Measurements from ENCODE around the gene RAB6B. TPM values are rescaled to one million over a fixed set of nuclear protein-coding genes. Genes with fewer than 3 reads are reported as not detected.

The RAB6B gene
- polyA plus RNA-seq, 1 donor (not counting 4 experiments of a cell fraction or from before 2014, with no cell fraction given): 2.2 TPM

DNA sequence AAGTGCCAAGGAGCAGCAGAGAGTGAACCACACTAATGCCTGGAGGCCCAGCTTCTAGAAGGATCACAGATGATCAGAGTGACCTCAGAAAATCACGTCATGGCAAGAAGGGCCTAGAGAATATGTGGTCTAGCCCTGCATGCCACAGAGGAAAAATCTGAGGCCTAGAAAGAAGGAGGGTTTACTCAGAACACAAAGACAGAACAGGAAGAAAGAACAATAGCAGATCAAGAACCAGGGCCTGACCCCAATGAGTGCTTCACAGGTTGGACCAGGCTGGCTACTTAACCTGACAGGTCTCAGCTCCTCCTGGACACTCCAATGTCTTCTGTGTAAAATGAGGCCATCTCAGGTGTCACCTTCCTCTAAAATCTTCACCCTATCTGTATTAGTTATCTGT is 14.2 kb downstream of the RAB6B start:
- FAIRE-seq: no peak
- no peak for TF ChIP-seq EZH2 (IDR thresholded peaks at IDR 0.05; ENCODE audit: low read length)
- TF ChIP-seq, protein P1, sequence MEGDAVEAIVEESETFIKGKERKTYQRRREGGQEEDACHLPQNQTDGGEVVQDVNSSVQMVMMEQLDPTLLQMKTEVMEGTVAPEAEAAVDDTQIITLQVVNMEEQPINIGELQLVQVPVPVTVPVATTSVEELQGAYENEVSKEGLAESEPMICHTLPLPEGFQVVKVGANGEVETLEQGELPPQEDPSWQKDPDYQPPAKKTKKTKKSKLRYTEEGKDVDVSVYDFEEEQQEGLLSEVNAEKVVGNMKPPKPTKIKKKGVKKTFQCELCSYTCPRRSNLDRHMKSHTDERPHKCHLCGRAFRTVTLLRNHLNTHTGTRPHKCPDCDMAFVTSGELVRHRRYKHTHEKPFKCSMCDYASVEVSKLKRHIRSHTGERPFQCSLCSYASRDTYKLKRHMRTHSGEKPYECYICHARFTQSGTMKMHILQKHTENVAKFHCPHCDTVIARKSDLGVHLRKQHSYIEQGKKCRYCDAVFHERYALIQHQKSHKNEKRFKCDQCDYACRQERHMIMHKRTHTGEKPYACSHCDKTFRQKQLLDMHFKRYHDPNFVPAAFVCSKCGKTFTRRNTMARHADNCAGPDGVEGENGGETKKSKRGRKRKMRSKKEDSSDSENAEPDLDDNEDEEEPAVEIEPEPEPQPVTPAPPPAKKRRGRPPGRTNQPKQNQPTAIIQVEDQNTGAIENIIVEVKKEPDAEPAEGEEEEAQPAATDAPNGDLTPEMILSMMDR (optimal IDR thresholded peaks at IDR 0.05 in 1 of 3, IDR thresholded peaks at IDR 0.05 in 1 of 3, conservative IDR thresholded peaks at IDR 0.05 in 1 of 3; ENCODE audit: extremely low read depth in 1 of 3, insufficient read depth in 2 of 3, low read length in 3 of 3): no peak
- dilution Hi-C loops (cut with MboI; ENCODE audit: extremely low pct_ligation_motif_present, low sequenced_read_pairs): no loop called here

DNA sequence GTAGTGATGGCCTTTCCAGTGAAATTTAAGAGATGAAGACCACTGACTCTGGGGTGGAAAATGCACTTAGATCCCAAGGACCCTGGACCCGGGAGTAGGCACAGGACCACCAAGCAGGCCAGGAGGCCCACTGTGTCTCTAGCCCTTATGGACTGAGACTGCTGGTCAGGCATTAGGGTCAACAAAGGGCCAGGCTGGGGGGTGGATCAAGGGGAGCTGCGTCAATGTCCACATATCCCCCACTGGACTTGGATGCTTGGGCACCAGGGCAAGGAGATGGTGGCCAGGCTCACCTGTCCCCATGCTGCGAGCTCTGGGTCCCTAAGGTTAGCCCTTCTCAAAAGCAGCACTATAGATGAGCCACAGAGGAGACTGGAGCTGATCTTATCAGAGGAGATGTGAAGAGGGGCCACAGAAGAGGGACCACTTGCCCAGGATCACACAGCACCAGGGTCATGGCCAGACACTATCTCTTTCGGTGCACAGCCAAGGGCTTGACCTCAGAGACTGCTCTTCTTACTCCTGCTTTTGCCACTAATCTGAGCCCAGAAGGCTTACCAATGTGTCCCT is 14.7 kb downstream of the RAB6B start:
- Histone ChIP-seq H3K4me2 (ENCODE audit: control insufficient read depth, extremely low read depth, insufficient read depth, low read depth, low read length) (no peak overlapping the region), H3K79me2 (ENCODE audit: control insufficient read depth, insufficient read depth, low read length) (no peaks in the 10 kb centered on the region), H3K9ac (ENCODE audit: control insufficient read depth, extremely low read depth, insufficient read depth, low read length) (no peak overlapping the region), H3K36me3 (ENCODE audit: control insufficient read depth in 2 of 2, extremely low read depth in 1 of 2, insufficient read depth in 2 of 2, low read length in 2 of 2) (no peaks in the 10 kb centered on the region), H3K4me3 (ENCODE audit: control insufficient read depth in 2 of 3, extremely low read depth in 1 of 3, insufficient read depth in 2 of 3, low read depth in 1 of 3, low read length in 3 of 3) (no peak overlapping the region), H3K9me1 (ENCODE audit: control insufficient read depth, extremely low read depth, insufficient read depth, low read length) (no peaks in the 10 kb centered on the region), H3K27me3 (ENCODE audit: control insufficient read depth, extremely low read depth, insufficient read depth, low read length) (peaks cover 17% of the 10 kb centered on the region), H2AFZ (ENCODE audit: control insufficient read depth, low read length) (no peak overlapping the region), H3K4me1 (ENCODE audit: control insufficient read depth, extremely low read depth, insufficient read depth, low read length) (no peaks in the 10 kb centered on the region), H4K20me1 (ENCODE audit: control insufficient read depth, extremely low read depth, insufficient read depth, low read length) (no peaks in the 10 kb centered on the region), H3K9me3 (ENCODE audit: control insufficient read depth, low read depth, low read length) (no peaks in the 10 kb centered on the region), H3K27ac (ENCODE audit: control insufficient read depth, insufficient read depth, low read length) (no peak overlapping the region)
- dilution Hi-C loops (cut with MboI; ENCODE audit: extremely low pct_ligation_motif_present, low sequenced_read_pairs): no loop called here
- DNase-seq (ENCODE audit: low read depth, low spot score) (no peak), FAIRE-seq (no peak)
- TF ChIP-seq, protein P1 (optimal IDR thresholded peaks at IDR 0.05 in 1 of 3, IDR thresholded peaks at IDR 0.05 in 1 of 3, conservative IDR thresholded peaks at IDR 0.05 in 1 of 3; ENCODE audit: extremely low read depth in 1 of 3, insufficient read depth in 2 of 3, low read length in 3 of 3): no peak
- TF ChIP-seq EZH2 (IDR thresholded peaks at IDR 0.05; ENCODE audit: low read length): no peak

More for the DNA sequence above, 14.2 kb downstream of the RAB6B start:
- no peak overlapping the region for H2AFZ ChIP-seq (ENCODE audit: control insufficient read depth, low read length)
- no peaks in the 10 kb centered on the region for H3K36me3 ChIP-seq (ENCODE audit: control insufficient read depth in 2 of 2, extremely low read depth in 1 of 2, insufficient read depth in 2 of 2, low read length in 2 of 2)
- H3K4me2 ChIP-seq (ENCODE audit: control insufficient read depth, extremely low read depth, insufficient read depth, low read depth, low read length): no peak overlapping the region
- H4K20me1 ChIP-seq (ENCODE audit: control insufficient read depth, extremely low read depth, insufficient read depth, low read length): no peaks in the 10 kb centered on the region
- H3K27me3 ChIP-seq (ENCODE audit: control insufficient read depth, extremely low read depth, insufficient read depth, low read length): peaks cover 17% of the 10 kb centered on the region
- no peak for DNase-seq (ENCODE audit: low read depth, low spot score)
- no peaks in the 10 kb centered on the region for H3K9me3 ChIP-seq (ENCODE audit: control insufficient read depth, low read depth, low read length)
- H3K27ac ChIP-seq (ENCODE audit: control insufficient read depth, insufficient read depth, low read length): no peak overlapping the region
- no peaks in the 10 kb centered on the region for H3K9me1 ChIP-seq (ENCODE audit: control insufficient read depth, extremely low read depth, insufficient read depth, low read length)
- no peak overlapping the region for H3K4me3 ChIP-seq (ENCODE audit: control insufficient read depth in 2 of 3, extremely low read depth in 1 of 3, insufficient read depth in 2 of 3, low read depth in 1 of 3, low read length in 3 of 3)
- no peak overlapping the region for H3K9ac ChIP-seq (ENCODE audit: control insufficient read depth, extremely low read depth, insufficient read depth, low read length)
- H3K79me2 ChIP-seq (ENCODE audit: control insufficient read depth, insufficient read depth, low read length): no peaks in the 10 kb centered on the region
- no peaks in the 10 kb centered on the region for H3K4me1 ChIP-seq (ENCODE audit: control insufficient read depth, extremely low read depth, insufficient read depth, low read length)
